ENCODE data around the gene DNMT3B.
"Not testable (repeated sequence)": the region's sequence is repeated elsewhere in the genome, so short reads cannot be mapped to it uniquely, and the experiment has no call there.

Gene DNMT3B

GRCh38 chr20:32761831-32762753 lies at the start of gene DNMT3B:
Gene DNMT3B (plus strand): TSS chr20:32762385. CDS start chr20:32780324, 17,939 bp downstream.
- peak; percentile 53 for DNase-seq (ENCODE audit: low spot score)

GRCh38 chr20:32718749-32719348 lies 43.3 kb upstream of the DNMT3B start:
- no peak for DNase-seq (ENCODE audit: low spot score)

GRCh38 chr20:32727683-32728082 lies 34.5 kb upstream of the DNMT3B start:
- DNase-seq (ENCODE audit: low spot score), result no peak

- not testable (repeated sequence) for DNase-seq (ENCODE audit: low spot score)
Measured at GRCh38 chr20:32728435-32728834, 33.8 kb upstream of the DNMT3B start.

- DNase-seq (ENCODE audit: low spot score), result not testable (repeated sequence)
Measured at GRCh38 chr20:32729334-32729733, 32.9 kb upstream of the DNMT3B start.

GRCh38 chr20:32731882-32732266 lies 30.3 kb upstream of the DNMT3B start:
- no peak for DNase-seq (ENCODE audit: low spot score)

- DNase-seq (ENCODE audit: low spot score), result peak; percentile 60
Measured at GRCh38 chr20:32737371-32738223, 24.6 kb upstream of the DNMT3B start.

- DNase-seq (ENCODE audit: low spot score), result no peak
Measured at GRCh38 chr20:32741151-32741550, 21.0 kb upstream of the DNMT3B start.

GRCh38 chr20:32742322-32743236 lies 19.6 kb upstream of the DNMT3B start:
- DNase-seq (ENCODE audit: low spot score), result no peak

- peak; percentile 69 for DNase-seq (ENCODE audit: low spot score)
Measured at GRCh38 chr20:32743237-32744112, 18.7 kb upstream of the DNMT3B start, which contains the start of gene COMMD7. Gene COMMD7 (minus strand): TSS chr20:32743467. CDS start chr20:32743391, 76 bp downstream.

- DNase-seq (ENCODE audit: low spot score), result no peak
Measured at GRCh38 chr20:32749914-32750637, 12.1 kb upstream of the DNMT3B start.

- no peak for DNase-seq (ENCODE audit: low spot score)
Measured at GRCh38 chr20:32751293-32751692, 10.9 kb upstream of the DNMT3B start.

- no peak for DNase-seq (ENCODE audit: low spot score)
Measured at GRCh38 chr20:32751702-32752457, 10.3 kb upstream of the DNMT3B start.

GRCh38 chr20:32752458-32753250 lies 9.5 kb upstream of the DNMT3B start:
- no peak for DNase-seq (ENCODE audit: low spot score)

GRCh38 chr20:32753731-32754130 lies 8.5 kb upstream of the DNMT3B start:
- no peak for DNase-seq (ENCODE audit: low spot score)

- no peak for DNase-seq (ENCODE audit: low spot score)
Measured at GRCh38 chr20:32756156-32756555, 6.0 kb upstream of the DNMT3B start.

- no peak for DNase-seq (ENCODE audit: low spot score)
Measured at GRCh38 chr20:32761417-32761830, 761 bp upstream of the DNMT3B start.

- no peak for DNase-seq (ENCODE audit: low spot score)
Measured at GRCh38 chr20:32762754-32763201, 593 bp downstream of the DNMT3B start.
